Measurements from ENCODE around the gene TSHZ2. TPM values are rescaled to one million over a fixed set of nuclear protein-coding genes. Genes with fewer than 3 reads are reported as not detected.

The TSHZ2 gene
- total and polyA plus RNA-seq, 2 experiments from 2014 or later = 1.1 to 5.2 TPM

- Histone ChIP-seq H3K4me1 (ENCODE audit: insufficient read depth) (no peaks in the 10 kb centered on the region), H3K4me3 (no peak overlapping the region), H3K27ac (no peak overlapping the region), H3K27me3 (no peaks in the 10 kb centered on the region), H3K9me2 (replicated peaks; ENCODE audit: insufficient read depth) (no peaks in the 10 kb centered on the region), H3K36me3 (replicated peaks; ENCODE audit: insufficient read depth, low read depth) (no peaks in the 10 kb centered on the region), H3K9me3 (ENCODE audit: low read depth) (no peaks in the 10 kb centered on the region), H2AFZ (no peak overlapping the region), H3K79me2 (no peaks in the 10 kb centered on the region), H3K4me2 (no peak overlapping the region), H4K20me1 (ENCODE audit: insufficient read depth, poor library complexity, severe bottlenecking) (no peaks in the 10 kb centered on the region)
- 87% methylated on average over 6 of the region's 6 CpGs for WGBS (ENCODE audit: low lambda C conversion rate, missing lambda C conversion rate)
- DNase-seq (ENCODE audit: low spot score) = no peak
- TF ChIP-seq CTCF (IDR thresholded peaks at IDR 0.05; ENCODE audit: poor library complexity) (no peak), EZH2phosphoT487 (IDR thresholded peaks at IDR 0.05; ENCODE audit: low read depth, severe bottlenecking, unreplicated experiment) (no peak), EZH2 (IDR thresholded peaks at IDR 0.05; ENCODE audit: borderline replicate concordance) (no peak)
These were observed 454.7 kb downstream of the TSHZ2 start for GRCh38 chr20:53426766-53427312.

GRCh38 chr20:53427951-53428350, 455.8 kb downstream of the TSHZ2 start:
- no peak overlapping the region for H3K4me3 ChIP-seq
- no peak overlapping the region for H3K4me2 ChIP-seq
- H3K27ac ChIP-seq = no peak overlapping the region
- no peaks in the 10 kb centered on the region for H3K36me3 ChIP-seq (replicated peaks; ENCODE audit: insufficient read depth, low read depth)
- H3K4me1 ChIP-seq (ENCODE audit: insufficient read depth) = no peaks in the 10 kb centered on the region
- no peaks in the 10 kb centered on the region for H3K9me2 ChIP-seq (replicated peaks; ENCODE audit: insufficient read depth)
- H3K79me2 ChIP-seq = no peaks in the 10 kb centered on the region
- H2AFZ ChIP-seq = no peak overlapping the region
- no peak for TF ChIP-seq CTCF (IDR thresholded peaks at IDR 0.05; ENCODE audit: poor library complexity)
- TF ChIP-seq EZH2phosphoT487 (IDR thresholded peaks at IDR 0.05; ENCODE audit: low read depth, severe bottlenecking, unreplicated experiment) = no peak
- TF ChIP-seq EZH2 (IDR thresholded peaks at IDR 0.05; ENCODE audit: borderline replicate concordance) = no peak
- no peaks in the 10 kb centered on the region for H4K20me1 ChIP-seq (ENCODE audit: insufficient read depth, poor library complexity, severe bottlenecking)
- DNase-seq (ENCODE audit: low spot score) = no peak
- 84% methylated on average over 2 of the region's 2 CpGs for WGBS (ENCODE audit: low lambda C conversion rate, missing lambda C conversion rate)
- H3K27me3 ChIP-seq = no peaks in the 10 kb centered on the region
- H3K9me3 ChIP-seq (ENCODE audit: low read depth) = no peaks in the 10 kb centered on the region

- no peak for DNase-seq (ENCODE audit: low spot score)
- no peaks in the 10 kb centered on the region for H3K9me2 ChIP-seq (replicated peaks; ENCODE audit: insufficient read depth)
- H3K4me2 ChIP-seq = no peak overlapping the region
- H3K4me1 ChIP-seq (ENCODE audit: insufficient read depth) = no peaks in the 10 kb centered on the region
- TF ChIP-seq EZH2phosphoT487 (IDR thresholded peaks at IDR 0.05; ENCODE audit: low read depth, severe bottlenecking, unreplicated experiment) (no peak), CTCF (IDR thresholded peaks at IDR 0.05; ENCODE audit: poor library complexity) (no peak), EZH2 (IDR thresholded peaks at IDR 0.05; ENCODE audit: borderline replicate concordance) (no peak)
- no peaks in the 10 kb centered on the region for H3K9me3 ChIP-seq (ENCODE audit: low read depth)
- H4K20me1 ChIP-seq (ENCODE audit: insufficient read depth, poor library complexity, severe bottlenecking) = no peaks in the 10 kb centered on the region
- no peak overlapping the region for H3K27ac ChIP-seq
- no peaks in the 10 kb centered on the region for H3K27me3 ChIP-seq
- H3K79me2 ChIP-seq = no peaks in the 10 kb centered on the region
- H3K36me3 ChIP-seq (replicated peaks; ENCODE audit: insufficient read depth, low read depth) = no peaks in the 10 kb centered on the region
- H3K4me3 ChIP-seq = no peak overlapping the region
- WGBS (ENCODE audit: low lambda C conversion rate, missing lambda C conversion rate) = 73% methylated on average over 3 of the region's 3 CpGs
- no peak overlapping the region for H2AFZ ChIP-seq
These were observed 456.4 kb downstream of the TSHZ2 start for GRCh38 chr20:53428588-53428987.
